Kidney (tissue), 14 donors: Measurements from ENCODE around the gene NFATC4. TPM values are rescaled to one million over a fixed set of nuclear protein-coding genes. Genes with fewer than 3 reads are reported as not detected.

Experiments
- DNase-seq, 5 donors: peaks; one replicate each; pipeline ENCODE4 v3.0.0-alpha.2; 2013 to 2020
- FAIRE-seq: peaks from 2 replicates; lab custom pipeline; 2012; peaks lifted over from hg19 to GRCh38; lab: Jason Lieb, UNC
- H3K27ac ChIP-seq, 2 donors: one replicate each; pipeline ENCODE4 v1.7.0; 2013; ENCODE audit warnings: low read depth in 2 of 2, low read length in 2 of 2, inconsistent platforms in 1 of 2
- H3K27me3 ChIP-seq: one replicate; pipeline ENCODE4 v1.7.1; 2013; ENCODE audit warnings: low read length, inconsistent platforms; ENCODE audit not compliant: control insufficient read depth, insufficient read depth
- H3K36me3 ChIP-seq, 3 donors: one replicate each; pipeline versions ENCODE4 v1.7.0 to v1.7.1; 2013; ENCODE audit warnings: low read length in 3 of 3, control low read depth in 1 of 3, inconsistent platforms in 1 of 3; ENCODE audit not compliant: insufficient read depth in 3 of 3, control insufficient read depth in 2 of 3
- H3K4me1 ChIP-seq, 3 donors: one replicate each; pipeline versions ENCODE4 v1.7.0 to v1.7.1; 2013; ENCODE audit warnings: low read length in 3 of 3, inconsistent platforms in 1 of 3, low read depth in 1 of 3; ENCODE audit not compliant: control insufficient read depth in 2 of 3, insufficient read depth in 2 of 3
- H3K4me3 ChIP-seq, 3 donors: one replicate each; pipeline versions ENCODE4 v1.7.0 to v1.8.1; 2013; ENCODE audit warnings: low read length in 3 of 3, control low read depth in 1 of 3, inconsistent platforms in 1 of 3
- H3K9ac ChIP-seq, 3 donors: one replicate each; pipeline versions ENCODE4 v1.7.0 to v1.7.1; 2013; ENCODE audit warnings: low read length in 3 of 3, control low read depth in 1 of 3, inconsistent platforms in 1 of 3
- H3K9me3 ChIP-seq, 3 donors: one replicate each; pipeline versions ENCODE4 v1.7.0 to v1.7.1; 2013; ENCODE audit warnings: low read length in 3 of 3, control low read depth in 1 of 3, inconsistent platforms in 1 of 3; ENCODE audit not compliant: control insufficient read depth in 2 of 3, insufficient read depth in 1 of 3
- intact Hi-C: fragments of 100-400 bp; cut with DNase I; formaldehyde crosslinking; loops from one replicate; pipeline ENCODE4 v1.11.1; 2022
- polyA plus RNA-seq: library from polyadenylated mRNA; stranded (reverse); fragments of 350-450 nt; fragmentation: Illumina TruSeq; extraction: RNeasy Lipid Tissue Mini Kit (QIAGEN cat#74804); gene quantifications from one replicate; pipeline ENCODE4 v1.2.3, GENCODE V29; 2014; ENCODE audit warnings: low read depth, low replicate concordance; ENCODE audit not compliant: insufficient read depth
- total RNA-seq: library from RNA; stranded (reverse); fragmentation: NEBNext Ultra II Directional; extraction: Animal tissue kit (Norgen Biotek cat#: 25700); gene quantifications from one replicate; pipeline ENCODE4 v1.2.1, GENCODE V29; 2021
- TF ChIP-seq, protein P1 (sequence below): IDR thresholded peaks from 3 replicates; pipeline ENCODE4 v1.5.1; 2012; ENCODE audit warnings: mild to moderate bottlenecking, moderate library complexity, borderline replicate concordance; ENCODE audit not compliant: insufficient read depth; ENCODE audit errors: extremely low read depth
- donor health status: control.
- donor health status: control.
- donor health status: control.
- donor health status: control.
- donor health status: control.
- donor health status: DM: yes; HTN: yes; CAD: no.
- donor health status: Normal renal cell carcinoma (clear cell type).

The NFATC4 gene
- total and polyA plus RNA-seq, 2 donors from 2014 or later, result 38.9 to 45.3 TPM

DNA sequence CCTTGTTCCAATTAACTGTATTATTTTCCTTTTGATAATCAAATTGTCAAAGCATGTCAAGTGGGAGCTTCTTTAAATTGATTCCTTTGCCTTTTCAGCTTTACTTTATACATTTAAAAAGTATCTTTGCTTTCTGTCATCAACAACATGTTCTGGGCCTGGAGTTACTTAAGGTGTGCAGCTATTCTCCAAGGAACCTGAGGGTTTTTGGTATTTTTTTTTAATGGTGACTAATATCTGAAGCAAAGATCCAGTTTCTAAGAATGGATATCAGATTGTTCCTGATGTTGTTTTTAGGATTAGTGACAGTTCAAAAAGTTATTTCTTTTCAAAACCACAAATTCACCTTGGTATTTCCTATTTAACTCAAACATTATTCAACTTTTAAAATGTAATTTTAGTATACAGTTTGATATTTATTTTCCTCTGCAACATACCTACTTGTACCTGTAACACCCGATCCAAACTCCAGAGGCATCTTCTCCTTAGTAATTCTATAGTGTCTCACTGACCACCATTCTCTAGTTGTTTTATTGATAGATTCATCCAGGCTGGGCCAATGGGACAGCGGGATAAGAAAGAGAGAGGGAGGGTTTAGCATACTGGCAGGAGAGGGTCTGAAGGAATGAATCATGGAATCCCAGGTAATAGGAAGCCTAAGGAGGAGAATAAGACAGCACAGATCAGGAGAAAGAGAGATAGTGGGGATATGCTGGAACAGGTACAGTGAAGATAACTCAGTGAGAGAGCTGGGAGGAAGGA is 58.3 kb downstream of the NFATC4 start:
- H3K36me3 ChIP-seq, result no peaks in the 10 kb centered on the region
- no peak overlapping the region for H3K4me3 ChIP-seq
- DNase-seq (no peak), FAIRE-seq (no peak)
- no peaks in the 10 kb centered on the region for H3K27me3 ChIP-seq
- TF ChIP-seq, protein P1, sequence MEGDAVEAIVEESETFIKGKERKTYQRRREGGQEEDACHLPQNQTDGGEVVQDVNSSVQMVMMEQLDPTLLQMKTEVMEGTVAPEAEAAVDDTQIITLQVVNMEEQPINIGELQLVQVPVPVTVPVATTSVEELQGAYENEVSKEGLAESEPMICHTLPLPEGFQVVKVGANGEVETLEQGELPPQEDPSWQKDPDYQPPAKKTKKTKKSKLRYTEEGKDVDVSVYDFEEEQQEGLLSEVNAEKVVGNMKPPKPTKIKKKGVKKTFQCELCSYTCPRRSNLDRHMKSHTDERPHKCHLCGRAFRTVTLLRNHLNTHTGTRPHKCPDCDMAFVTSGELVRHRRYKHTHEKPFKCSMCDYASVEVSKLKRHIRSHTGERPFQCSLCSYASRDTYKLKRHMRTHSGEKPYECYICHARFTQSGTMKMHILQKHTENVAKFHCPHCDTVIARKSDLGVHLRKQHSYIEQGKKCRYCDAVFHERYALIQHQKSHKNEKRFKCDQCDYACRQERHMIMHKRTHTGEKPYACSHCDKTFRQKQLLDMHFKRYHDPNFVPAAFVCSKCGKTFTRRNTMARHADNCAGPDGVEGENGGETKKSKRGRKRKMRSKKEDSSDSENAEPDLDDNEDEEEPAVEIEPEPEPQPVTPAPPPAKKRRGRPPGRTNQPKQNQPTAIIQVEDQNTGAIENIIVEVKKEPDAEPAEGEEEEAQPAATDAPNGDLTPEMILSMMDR, result no peak
- no peak overlapping the region for H3K27ac ChIP-seq
- no peak overlapping the region for H3K9ac ChIP-seq
- H3K9me3 ChIP-seq, result no peaks in the 10 kb centered on the region
- peaks cover 0 to 20% (median 12%) of the 10 kb centered on the region in 3 donors for H3K4me1 ChIP-seq
- intact Hi-C loops, result loop anchor here (10.0 kb wide), 1 partner anchor 52 kb away; no protein-coding TSS in a partner anchor

DNA sequence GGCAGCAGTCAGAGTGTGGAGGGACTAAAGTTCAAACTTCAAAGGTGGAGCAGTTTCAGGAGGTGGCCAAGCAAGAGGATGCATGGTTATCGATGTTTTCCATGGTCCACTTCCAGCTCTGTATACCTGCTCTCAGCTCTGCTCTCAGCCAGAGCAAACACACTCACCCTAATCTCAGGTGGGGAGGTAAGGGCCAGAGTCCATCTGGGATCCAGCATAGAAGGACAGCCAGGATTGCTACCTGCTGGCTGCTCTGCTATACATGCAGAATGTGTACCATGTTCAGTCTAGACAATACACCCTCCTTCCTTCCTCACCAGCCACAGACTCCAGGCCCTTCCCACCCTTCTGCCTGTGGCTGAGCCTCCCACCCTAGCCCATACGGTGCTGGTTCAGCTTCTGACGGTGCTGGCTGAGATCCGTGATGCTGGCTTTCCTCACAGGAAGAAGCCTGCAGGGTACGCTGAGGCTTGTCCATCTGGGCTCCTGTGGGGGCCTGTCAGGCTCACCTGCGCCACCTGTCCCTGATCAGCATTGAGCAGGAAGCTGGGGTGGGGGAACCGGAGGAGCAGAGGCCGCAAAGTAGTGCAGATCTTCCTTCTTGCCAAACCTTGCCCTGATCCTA is 59.0 kb downstream of the NFATC4 start:
- peaks cover 0 to 27% (median 15%) of the 10 kb centered on the region in 3 donors for H3K4me1 ChIP-seq
- FAIRE-seq (no peak), DNase-seq (no peak)
- no peaks in the 10 kb centered on the region for H3K9me3 ChIP-seq
- H3K27ac ChIP-seq, result no peak overlapping the region
- TF ChIP-seq, protein P1, result no peak
- no peaks in the 10 kb centered on the region for H3K27me3 ChIP-seq
- intact Hi-C loops, result loop anchor here (10.0 kb wide), 1 partner anchor 52 kb away; no protein-coding TSS in a partner anchor
- no peak overlapping the region for H3K4me3 ChIP-seq
- H3K9ac ChIP-seq, result no peak overlapping the region
- H3K36me3 ChIP-seq, result no peaks in the 10 kb centered on the region

DNA sequence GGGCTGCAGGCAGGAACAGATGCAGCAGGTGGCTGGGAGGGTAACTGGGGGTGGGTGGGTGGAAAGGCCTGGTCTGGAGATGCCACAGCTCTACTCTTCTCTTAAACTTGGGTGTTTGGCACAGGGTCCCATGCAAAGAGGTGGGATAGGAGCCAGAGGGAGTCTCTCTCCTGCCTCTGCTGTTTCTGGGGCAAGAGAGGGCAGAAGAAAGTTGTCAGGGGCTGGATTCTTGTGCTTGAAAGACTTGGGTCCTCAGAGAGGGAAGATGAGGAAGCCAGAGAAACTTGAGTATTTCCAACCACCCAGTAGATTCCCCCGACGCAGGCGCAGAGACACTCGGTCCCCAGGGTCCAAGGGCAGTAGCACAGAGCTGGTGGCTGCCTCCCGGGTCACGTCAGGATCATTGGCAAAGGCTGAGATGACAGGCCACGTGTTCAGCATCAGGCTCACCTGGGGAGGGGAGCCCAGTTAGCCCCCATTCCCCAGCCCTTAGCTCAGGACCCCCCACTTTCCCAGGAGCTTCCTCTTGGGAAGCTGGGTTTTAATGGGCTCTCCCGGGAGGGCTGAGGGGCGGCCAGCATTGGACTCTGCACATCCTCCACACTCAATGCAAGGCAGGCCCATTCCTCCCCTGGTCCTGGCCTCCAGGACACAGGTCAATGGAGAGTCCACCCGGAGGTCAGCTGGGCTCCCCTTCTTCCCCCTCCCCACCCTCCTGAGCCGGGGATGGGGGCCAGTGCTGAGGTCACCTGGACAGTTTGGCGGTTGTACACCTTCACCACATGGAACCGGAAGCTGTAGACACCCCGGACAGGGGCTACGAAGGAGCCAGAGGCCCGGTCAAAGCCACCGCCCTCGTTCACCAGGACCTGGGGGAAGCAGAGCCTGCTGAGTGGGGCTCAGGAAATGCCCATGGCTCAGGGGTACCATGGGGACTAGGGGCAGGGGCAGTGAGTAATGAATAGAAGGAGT is 59.8 kb downstream of the NFATC4 start:
- TF ChIP-seq, protein P1, result no peak
- Histone ChIP-seq H3K4me1 (peaks cover 0 to 30% (median 15%) of the 10 kb centered on the region in 3 donors), H3K4me3 (no peak overlapping the region), H3K27ac (no peak overlapping the region), H3K36me3 (peaks cover 1 to 5% (median 5%) of the 10 kb centered on the region in 3 donors), H3K9me3 (no peaks in the 10 kb centered on the region), H3K27me3 (no peaks in the 10 kb centered on the region), H3K9ac (no peak overlapping the region)
- FAIRE-seq (no peak), DNase-seq (no peak)
- intact Hi-C loops, result loop anchor here (10.0 kb wide), 1 partner anchor 53 kb away; no protein-coding TSS in a partner anchor
